ENCODE measurements around the gene ABCC3.
"Not testable (repeated sequence)": the region's sequence is repeated elsewhere in the genome, so short reads cannot be mapped to it uniquely, and the experiment has no call there.

DNA sequence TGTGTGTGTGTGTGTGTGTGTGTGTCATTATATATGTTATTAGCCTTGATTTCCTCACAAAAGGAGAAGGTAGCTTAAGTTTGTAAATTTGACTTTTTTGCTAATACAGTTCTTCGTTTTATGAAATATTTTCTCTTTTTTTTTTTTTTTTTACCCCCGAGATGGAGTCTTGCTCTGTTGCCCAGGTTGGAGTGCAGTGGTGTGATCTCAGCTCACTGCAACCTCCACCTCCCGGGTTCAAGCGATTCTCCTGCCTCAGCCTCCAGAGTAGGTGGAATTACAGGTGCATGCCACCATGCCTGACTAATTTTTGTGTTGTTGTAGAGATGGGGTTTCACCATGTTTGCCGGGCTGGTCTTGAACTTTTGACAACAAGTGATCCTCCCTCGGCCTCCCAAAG lies 89.9 kb downstream of the ABCC3 start:
- TF ChIP-seq CTCF (conservative IDR thresholded peaks at IDR 0.05); ZFX (IDR thresholded peaks at IDR 0.05): not testable (repeated sequence)
